Measurements from ENCODE around the gene TBL1X. TPM values are rescaled to one million over a fixed set of nuclear protein-coding genes. Genes with fewer than 3 reads are reported as not detected.

The TBL1X gene
- total RNA-seq, 1 experiment from 2014 or later = 14.6 TPM

DNA sequence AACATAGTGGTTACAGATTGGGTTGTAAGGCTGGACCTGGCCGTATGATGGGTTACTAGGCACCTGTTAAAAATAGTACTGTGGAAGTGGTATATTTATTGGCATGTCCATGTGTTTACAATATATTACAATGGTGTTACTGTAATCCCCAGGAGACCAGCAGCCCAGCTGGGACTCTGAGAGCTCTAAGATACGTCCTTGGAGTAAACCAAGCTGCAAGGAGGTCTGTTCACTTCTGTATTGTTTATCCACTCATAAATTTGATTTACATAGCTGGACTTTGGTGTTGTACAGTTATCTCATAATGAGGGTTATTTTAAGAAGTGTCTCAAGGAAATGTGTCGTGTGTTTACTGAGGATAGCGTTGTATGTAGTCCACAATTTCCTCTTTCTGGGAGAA is 93.8 kb downstream of the TBL1X start:
- ATAC-seq = no peak
- BruUV-seq (replicated peaks) = no TSS peak

DNA sequence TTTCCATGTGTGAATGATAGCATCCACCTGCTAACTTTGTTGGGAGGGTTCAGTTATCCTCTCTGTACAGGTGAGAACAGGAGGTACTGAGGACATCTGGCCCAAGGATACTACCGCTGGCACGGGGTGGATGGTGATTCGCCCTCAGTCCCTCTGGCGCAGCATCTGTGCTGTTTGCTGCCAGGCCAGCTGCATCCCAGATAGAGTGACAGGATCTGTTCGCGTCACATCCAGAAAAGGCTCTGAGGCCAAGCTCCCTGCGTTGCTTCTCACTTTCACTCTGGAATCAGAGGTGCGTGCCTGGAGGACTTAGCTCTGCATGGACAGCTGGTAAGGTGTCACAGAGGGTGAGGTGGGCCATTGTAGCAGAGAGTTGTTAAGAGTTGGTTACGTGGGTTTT is 95.4 kb downstream of the TBL1X start:
- no peak overlapping the region for H3K4me3 ChIP-seq (ENCODE audit: low read depth in 2 of 2, low read length in 2 of 2)
- in situ Hi-C loops (cut with HindIII; ENCODE audit: low pct_unique_long_range_greater_than_20kb, low sequenced_read_pairs) = no loop called here

More for the DNA sequence above, 93.8 kb downstream of the TBL1X start:
- ChIA-PET CTCF (no interaction called here), POLR2A (no interaction called here)
- no peak for DNase-seq (ENCODE audit: low read depth, low spot score)
- Histone ChIP-seq H3K4me3 (ENCODE audit: low read depth in 2 of 2, low read length in 2 of 2) (no peak overlapping the region), H3K9me3 (ENCODE audit: control insufficient read depth, insufficient read depth, low read depth, low read length) (no peaks in the 10 kb centered on the region), H3K4me1 (ENCODE audit: control insufficient read depth, insufficient read depth, low read length) (no peaks in the 10 kb centered on the region), H3K27ac (ENCODE audit: low read length) (no peak overlapping the region), H3K36me3 (ENCODE audit: control insufficient read depth, insufficient read depth, low read length) (no peaks in the 10 kb centered on the region), H3K27me3 (ENCODE audit: control insufficient read depth, insufficient read depth, low read length) (no peaks in the 10 kb centered on the region)
- no peak for TF ChIP-seq SIN3A (IDR thresholded peaks at IDR 0.05; ENCODE audit: borderline replicate concordance, insufficient read depth, low read depth, low read length)
- TF ChIP-seq TCF7L2 (IDR thresholded peaks at IDR 0.05; ENCODE audit: low read depth, low read length) = no peak
- TF ChIP-seq POLR2AphosphoS5 (IDR thresholded peaks at IDR 0.05; ENCODE audit: low read depth, low read length) = no peak
- TF ChIP-seq, protein P1, sequence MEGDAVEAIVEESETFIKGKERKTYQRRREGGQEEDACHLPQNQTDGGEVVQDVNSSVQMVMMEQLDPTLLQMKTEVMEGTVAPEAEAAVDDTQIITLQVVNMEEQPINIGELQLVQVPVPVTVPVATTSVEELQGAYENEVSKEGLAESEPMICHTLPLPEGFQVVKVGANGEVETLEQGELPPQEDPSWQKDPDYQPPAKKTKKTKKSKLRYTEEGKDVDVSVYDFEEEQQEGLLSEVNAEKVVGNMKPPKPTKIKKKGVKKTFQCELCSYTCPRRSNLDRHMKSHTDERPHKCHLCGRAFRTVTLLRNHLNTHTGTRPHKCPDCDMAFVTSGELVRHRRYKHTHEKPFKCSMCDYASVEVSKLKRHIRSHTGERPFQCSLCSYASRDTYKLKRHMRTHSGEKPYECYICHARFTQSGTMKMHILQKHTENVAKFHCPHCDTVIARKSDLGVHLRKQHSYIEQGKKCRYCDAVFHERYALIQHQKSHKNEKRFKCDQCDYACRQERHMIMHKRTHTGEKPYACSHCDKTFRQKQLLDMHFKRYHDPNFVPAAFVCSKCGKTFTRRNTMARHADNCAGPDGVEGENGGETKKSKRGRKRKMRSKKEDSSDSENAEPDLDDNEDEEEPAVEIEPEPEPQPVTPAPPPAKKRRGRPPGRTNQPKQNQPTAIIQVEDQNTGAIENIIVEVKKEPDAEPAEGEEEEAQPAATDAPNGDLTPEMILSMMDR (IDR thresholded peaks at IDR 0.05) = no peak
- TF ChIP-seq, protein P2, sequence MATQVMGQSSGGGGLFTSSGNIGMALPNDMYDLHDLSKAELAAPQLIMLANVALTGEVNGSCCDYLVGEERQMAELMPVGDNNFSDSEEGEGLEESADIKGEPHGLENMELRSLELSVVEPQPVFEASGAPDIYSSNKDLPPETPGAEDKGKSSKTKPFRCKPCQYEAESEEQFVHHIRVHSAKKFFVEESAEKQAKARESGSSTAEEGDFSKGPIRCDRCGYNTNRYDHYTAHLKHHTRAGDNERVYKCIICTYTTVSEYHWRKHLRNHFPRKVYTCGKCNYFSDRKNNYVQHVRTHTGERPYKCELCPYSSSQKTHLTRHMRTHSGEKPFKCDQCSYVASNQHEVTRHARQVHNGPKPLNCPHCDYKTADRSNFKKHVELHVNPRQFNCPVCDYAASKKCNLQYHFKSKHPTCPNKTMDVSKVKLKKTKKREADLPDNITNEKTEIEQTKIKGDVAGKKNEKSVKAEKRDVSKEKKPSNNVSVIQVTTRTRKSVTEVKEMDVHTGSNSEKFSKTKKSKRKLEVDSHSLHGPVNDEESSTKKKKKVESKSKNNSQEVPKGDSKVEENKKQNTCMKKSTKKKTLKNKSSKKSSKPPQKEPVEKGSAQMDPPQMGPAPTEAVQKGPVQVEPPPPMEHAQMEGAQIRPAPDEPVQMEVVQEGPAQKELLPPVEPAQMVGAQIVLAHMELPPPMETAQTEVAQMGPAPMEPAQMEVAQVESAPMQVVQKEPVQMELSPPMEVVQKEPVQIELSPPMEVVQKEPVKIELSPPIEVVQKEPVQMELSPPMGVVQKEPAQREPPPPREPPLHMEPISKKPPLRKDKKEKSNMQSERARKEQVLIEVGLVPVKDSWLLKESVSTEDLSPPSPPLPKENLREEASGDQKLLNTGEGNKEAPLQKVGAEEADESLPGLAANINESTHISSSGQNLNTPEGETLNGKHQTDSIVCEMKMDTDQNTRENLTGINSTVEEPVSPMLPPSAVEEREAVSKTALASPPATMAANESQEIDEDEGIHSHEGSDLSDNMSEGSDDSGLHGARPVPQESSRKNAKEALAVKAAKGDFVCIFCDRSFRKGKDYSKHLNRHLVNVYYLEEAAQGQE (IDR thresholded peaks at IDR 0.05; ENCODE audit: insufficient read depth in 1 of 2, low read depth in 2 of 2, low read length in 1 of 2) = no peak
- intact Hi-C loops (cut with micrococcal nuclease; ENCODE audit: unreplicated experiment) (no loop called here), in situ Hi-C loops (cut with HindIII; ENCODE audit: low pct_unique_long_range_greater_than_20kb, low sequenced_read_pairs) (no loop called here)

More for the DNA sequence above, 95.4 kb downstream of the TBL1X start:
- Histone ChIP-seq H3K27me3 (ENCODE audit: control insufficient read depth, insufficient read depth, low read length) (no peaks in the 10 kb centered on the region), H3K4me1 (ENCODE audit: control insufficient read depth, insufficient read depth, low read length) (no peaks in the 10 kb centered on the region), H3K27ac (ENCODE audit: low read length) (no peak overlapping the region), H3K36me3 (ENCODE audit: control insufficient read depth, insufficient read depth, low read length) (no peaks in the 10 kb centered on the region), H3K9me3 (ENCODE audit: control insufficient read depth, insufficient read depth, low read depth, low read length) (no peaks in the 10 kb centered on the region)
- POLR2A ChIA-PET = no interaction called here
- DNase-seq (ENCODE audit: low read depth, low spot score) (no peak), ATAC-seq (no peak)
- intact Hi-C loops (cut with micrococcal nuclease; ENCODE audit: unreplicated experiment) = no loop called here
- no TSS peak for BruUV-seq (replicated peaks)
- TF ChIP-seq, protein P2 (IDR thresholded peaks at IDR 0.05; ENCODE audit: insufficient read depth in 1 of 2, low read depth in 2 of 2, low read length in 1 of 2) = no peak
- TF ChIP-seq, protein P1 (IDR thresholded peaks at IDR 0.05) = no peak
- TF ChIP-seq SIN3A (IDR thresholded peaks at IDR 0.05; ENCODE audit: borderline replicate concordance, insufficient read depth, low read depth, low read length) (no peak), TCF7L2 (IDR thresholded peaks at IDR 0.05; ENCODE audit: low read depth, low read length) (no peak), POLR2AphosphoS5 (IDR thresholded peaks at IDR 0.05; ENCODE audit: low read depth, low read length) (no peak)
- CTCF ChIA-PET = interaction anchor here (0.5 kb wide), 1 partner anchor 14 kb away, joined by 4 read pairs; no protein-coding TSS in a partner anchor
